Right lobe of liver (tissue), 4 donors: ENCODE measurements around the gene CRIP1.

ENCODE experiments used
- CTCF ChIP-seq, 4 donors: fragments of 200-600 bp in 3 of 4; fragments of 450-650 bp in 1 of 4; IDR thresholded peaks; one replicate each; pipeline versions ENCODE4 v1.5.1 to v1.8.0; 2016 to 2022; ENCODE audit warnings: antibody characterized with exemption in 4 of 4, mild to moderate bottlenecking in 2 of 4
- POLR2A ChIP-seq: fragments of 450-650 bp; IDR thresholded peaks from one replicate; pipeline ENCODE4 v1.6.1; 2017; ENCODE audit warnings: antibody characterized with exemption, mild to moderate bottlenecking
- donor health status: DM: no; HTN: no; CAD: no.
- donor health status: DM: no; HTN: no; CAD: no.
- donor health status: DM: no; HTN: yes; CAD: no.

GRCh38 chr14:105519946-105520698 is 33.4 kb downstream of the CRIP1 start:
- TF ChIP-seq CTCF (IDR thresholded peaks at IDR 0.05) (no peak), POLR2A (no peak)
